H1 (cell line): ENCODE data around the gene RGS8. TPM values are rescaled to one million over a fixed set of nuclear protein-coding genes. Genes with fewer than 3 reads are reported as not detected.
A peak's percentile ranks its signal among the peaks of the same experiment; 100 is the strongest.

ENCODE experiments used
- CTCF ChIA-PET: fragments of 300-600 bp; sonication (Branson Sonifier 250); formaldehyde crosslinking; loops from one replicate; lab custom pipeline; 2021; ENCODE audit not compliant: partially characterized antibody; lab: Charles Lee
- POLR2A ChIA-PET: fragments of 300-600 bp; sonication (Branson Sonifier 250); formaldehyde crosslinking; loops from one replicate; lab custom pipeline; 2021; ENCODE audit warnings: inconsistent platforms; ENCODE audit not compliant: partially characterized antibody; lab: Charles Lee
- DNase-seq, 2 experiments: peaks; one replicate each; pipeline versions ENCODE4 v3.0.0 to v3.0.0-alpha.2; 2010 to 2022; ENCODE audit warnings: low spot score in 2 of 2, low read depth in 1 of 2, mixed read lengths in 1 of 2
- FAIRE-seq: peaks from 2 replicates; lab custom pipeline; 2011; peaks lifted over from hg19 to GRCh38; lab: Jason Lieb, UNC
- H2AFZ ChIP-seq: 2 replicates; pipeline ENCODE4 v1.8.1; 2012; ENCODE audit warnings: low read length, inconsistent platforms
- H2AK5ac ChIP-seq: 2 replicates; pipeline ENCODE4 v1.6.1; 2013; ENCODE audit warnings: low read depth, low read length
- H2BK120ac ChIP-seq: replicated peaks from 2 replicates; pipeline ENCODE3; 2013; ENCODE audit warnings: low read depth, low read length, inconsistent platforms
- H2BK12ac ChIP-seq: 2 replicates; pipeline ENCODE4 v1.6.1; 2013; ENCODE audit warnings: low read depth, low read length
- H2BK15ac ChIP-seq: 2 replicates; pipeline ENCODE4 v1.6.1; 2013; ENCODE audit warnings: low read length
- H2BK20ac ChIP-seq: 2 replicates; pipeline ENCODE4 v1.6.1; 2013; ENCODE audit warnings: low read length
- H2BK5ac ChIP-seq: 2 replicates; pipeline ENCODE4 v1.6.1; 2013; ENCODE audit warnings: low read depth, low read length
- H3K14ac ChIP-seq: 2 replicates; pipeline ENCODE4 v1.6.1; 2013; ENCODE audit warnings: inconsistent platforms; ENCODE audit not compliant: insufficient read length
- H3K18ac ChIP-seq: 2 replicates; pipeline ENCODE4 v1.6.1; 2013; ENCODE audit warnings: low read length; ENCODE audit errors: extremely low read depth
- H3K23ac ChIP-seq: 2 replicates; pipeline ENCODE4 v1.6.1; 2013; ENCODE audit warnings: inconsistent platforms; ENCODE audit not compliant: insufficient read length
- H3K23me2 ChIP-seq: 2 replicates; pipeline ENCODE4 v1.6.1; 2013; ENCODE audit warnings: low read depth, low read length
- H3K27ac ChIP-seq: 2 replicates; pipeline ENCODE4 v1.6.1; 2011; ENCODE audit warnings: low read depth, low read length, inconsistent platforms
- H3K27me3 ChIP-seq, 4 experiments: replicated peaks in 1 of 4; 1 replicate in 1 of 4; 2 replicates in 3 of 4; pipeline versions ENCODE4 v1.6.1 to v1.8.1; 2011 to 2013; ENCODE audit warnings: low read length in 3 of 4, mild to moderate bottlenecking in 3 of 4, inconsistent platforms in 2 of 4, mixed read lengths in 2 of 4, moderate library complexity in 1 of 4; ENCODE audit not compliant: control insufficient read depth in 3 of 4, insufficient read depth in 3 of 4; ENCODE audit errors: extremely low read depth in 1 of 4
- H3K36me3 ChIP-seq, 4 experiments: 2 replicates each; pipeline versions ENCODE4 v1.6.1 to v1.8.1; 2011 to 2013; ENCODE audit warnings: mild to moderate bottlenecking in 4 of 4, low read length in 3 of 4, moderate library complexity in 2 of 4, control low read depth in 1 of 4, inconsistent platforms in 1 of 4; ENCODE audit not compliant: insufficient read depth in 4 of 4, control insufficient read depth in 2 of 4
- H3K4ac ChIP-seq: replicated peaks from 2 replicates; pipeline ENCODE3; 2013; ENCODE audit warnings: low read length, low read depth, mixed read lengths, inconsistent platforms; ENCODE audit not compliant: insufficient read length
- H3K4me1 ChIP-seq, 4 experiments: replicated peaks in 1 of 4; 1 replicate in 1 of 4; 2 replicates in 3 of 4; pipeline versions ENCODE4 v1.6.1 to v1.8.1; 2011 to 2013; ENCODE audit warnings: low read length in 3 of 4, inconsistent platforms in 2 of 4, mixed read lengths in 1 of 4; ENCODE audit not compliant: insufficient read depth in 4 of 4, control insufficient read depth in 3 of 4
- H3K4me2 ChIP-seq, 2 experiments: 2 replicates each; pipeline versions ENCODE4 v1.6.1 to v1.8.1; 2011 to 2013; ENCODE audit warnings: low read depth in 2 of 2, low read length in 2 of 2, control low read depth in 1 of 2, inconsistent platforms in 1 of 2, mild to moderate bottlenecking in 1 of 2; ENCODE audit not compliant: insufficient read depth in 1 of 2
- H3K4me3 ChIP-seq, 4 experiments: fragments of 200-600, 300-600 bp in 1 of 4; sonication (generic), shearing (Covaris generic), sonication (Bioruptor Twin) in 1 of 4; 2 replicates each; pipeline versions ENCODE4 v1.5.1 to v1.8.1; 2011 to 2016; ENCODE audit warnings: low read length in 4 of 4, low read depth in 3 of 4, control low read depth in 2 of 4, inconsistent platforms in 2 of 4, mild to moderate bottlenecking in 2 of 4, mixed read lengths in 1 of 4, moderate library complexity in 1 of 4; ENCODE audit not compliant: insufficient read depth in 2 of 4; ENCODE audit errors: extremely low read depth in 1 of 4
- H3K56ac ChIP-seq: replicated peaks from 2 replicates; pipeline ENCODE3; 2013; ENCODE audit warnings: low read depth, mild to moderate bottlenecking, mixed read lengths, low read length, inconsistent platforms; ENCODE audit not compliant: insufficient read length
- H3K79me1 ChIP-seq: 2 replicates; pipeline ENCODE4 v1.6.1; 2013; ENCODE audit warnings: low read depth, low read length, control low read depth
- H3K79me2 ChIP-seq, 2 experiments: 2 replicates each; pipeline versions ENCODE4 v1.6.1 to v1.8.1; 2012 to 2013; ENCODE audit warnings: low read length in 2 of 2, mild to moderate bottlenecking in 2 of 2, inconsistent platforms in 1 of 2; ENCODE audit not compliant: insufficient read depth in 2 of 2, control insufficient read depth in 1 of 2
- H3K9ac ChIP-seq, 4 experiments: replicated peaks in 1 of 4; 1 replicate in 1 of 4; 2 replicates in 3 of 4; pipeline versions ENCODE4 v1.6.1 to v1.8.1; 2011 to 2013; ENCODE audit warnings: low read depth in 3 of 4, low read length in 3 of 4, control low read depth in 2 of 4, mild to moderate bottlenecking in 2 of 4, moderate library complexity in 2 of 4, inconsistent platforms in 1 of 4; ENCODE audit errors: extremely low read depth in 1 of 4
- H3K9me3 ChIP-seq, 2 experiments: 2 replicates each; pipeline versions ENCODE4 v1.6.1 to v1.8.1; 2012 to 2013; ENCODE audit warnings: mild to moderate bottlenecking in 2 of 2, moderate library complexity in 2 of 2, control low read depth in 1 of 2, inconsistent platforms in 1 of 2, low read depth in 1 of 2, low read length in 1 of 2, mixed read lengths in 1 of 2; ENCODE audit not compliant: insufficient read depth in 2 of 2
- H4K20me1 ChIP-seq, 2 experiments: replicated peaks in 1 of 2; 2 replicates each; pipeline versions ENCODE3 to v1.8.1; 2011 to 2013; ENCODE audit warnings: inconsistent platforms in 2 of 2, low read length in 2 of 2, mild to moderate bottlenecking in 1 of 2; ENCODE audit not compliant: insufficient read depth in 2 of 2, control insufficient read depth in 1 of 2
- H4K5ac ChIP-seq: 2 replicates; pipeline ENCODE4 v1.6.1; 2013; ENCODE audit warnings: low read length, low read depth, mixed read lengths, inconsistent platforms; ENCODE audit not compliant: insufficient read length
- H4K8ac ChIP-seq: 2 replicates; pipeline ENCODE4 v1.8.0; 2013; ENCODE audit warnings: mild to moderate bottlenecking, moderate library complexity, low read length, inconsistent platforms; ENCODE audit not compliant: insufficient read depth; ENCODE audit errors: extremely low read depth
- H4K91ac ChIP-seq: replicated peaks from 2 replicates; pipeline ENCODE3; 2013; ENCODE audit warnings: low read length, mixed read lengths, inconsistent platforms; ENCODE audit not compliant: insufficient read length
- CREB1 ChIP-seq: IDR thresholded peaks from 2 replicates; pipeline ENCODE4 v1.6.1; 2012; ENCODE audit warnings: inconsistent platforms
- KDM1A ChIP-seq: fragments of 200-600, 300-600 bp; sonication (generic); IDR thresholded peaks from 2 replicates; pipeline ENCODE4 v1.7.1; 2016; ENCODE audit warnings: mild to moderate bottlenecking, low read length, borderline replicate concordance
- NANOG ChIP-seq: IDR thresholded peaks from 2 replicates; pipeline ENCODE4 v1.6.1; 2011; ENCODE audit warnings: low read length, low read depth, mild to moderate bottlenecking, inconsistent platforms; ENCODE audit not compliant: insufficient read depth, poor library complexity, severe bottlenecking
- NRF1 ChIP-seq: IDR thresholded peaks from 2 replicates; pipeline ENCODE4 v1.6.1; 2011; ENCODE audit warnings: mild to moderate bottlenecking, low read depth, low read length, improper control_type of control experiment
- SP4 ChIP-seq: IDR thresholded peaks from 2 replicates; pipeline ENCODE4 v1.6.1; 2012; ENCODE audit warnings: low read length, inconsistent platforms
- TAF1 ChIP-seq: IDR thresholded peaks from 2 replicates; pipeline ENCODE4 v1.6.1; 2011; ENCODE audit warnings: mild to moderate bottlenecking, low read depth, low read length
- YY1 ChIP-seq: IDR thresholded peaks from 2 replicates; pipeline ENCODE4 v1.6.1; 2011; ENCODE audit warnings: low read depth, mild to moderate bottlenecking, low read length
- WGBS, 2 experiments: shearing (Covaris generic) in 1 of 2; methylation state at CpG; one replicate each; pipeline versions ENCODE4 v1.1.6 to v1.1.7; 2013 to 2015; ENCODE audit warnings: low lambda C conversion rate in 2 of 2, mixed read lengths in 2 of 2, inconsistent platforms in 1 of 2, low coverage in 1 of 2, missing lambda C conversion rate in 1 of 2; ENCODE audit not compliant: insufficient replicate concordance in 2 of 2, insufficient coverage in 1 of 2, insufficient read length in 1 of 2; ENCODE audit errors: extremely low coverage in 1 of 2, missing lambda C conversion rate in 1 of 2; 5-methylcytosine and 5-hydroxymethylcytosine counted together
- polyA plus RNA-seq, 7 experiments: library from polyadenylated mRNA; depleted of rRNA in 3 of 7; stranded (reverse) in 5 of 7; unstranded in 2 of 7; fragments of >200 nt in 5 of 7; fragments of 200-250 nt in 2 of 7; gene quantifications; 1 replicate in 5 of 7; 2 replicates in 1 of 7; 4 replicates in 1 of 7; pipeline versions ENCODE4 v1.2.1 to v1.2.3, GENCODE V29; 2011 to 2013; ENCODE audit warnings: missing spikeins in 2 of 7, mixed read lengths in 2 of 7
- total RNA-seq: library from RNA; stranded (reverse); fragmentation: NEBNext Ultra II Directional; extraction: Animal tissue kit (Norgen Biotek cat#: 25700); gene quantifications from 2 replicates; pipeline ENCODE4 v1.2.1, GENCODE V29; 2021
- TF ChIP-seq, protein P1 (sequence below): IDR thresholded peaks from 2 replicates; pipeline ENCODE4 v1.6.1; 2012; ENCODE audit warnings: inconsistent platforms

RGS8 gene
- total and polyA plus RNA-seq, 2 of the 8 experiments (the other 6 are each of a cell fraction or from before 2014, with no cell fraction given): 0.13 to 0.23 TPM

- Histone ChIP-seq H3K56ac (no peak overlapping the region), H3K36me3 (no peaks in the 10 kb centered on the region; a peak in 1 of 8 replicates), H3K23ac (no peak overlapping the region), H3K27ac (no peak overlapping the region), H2BK12ac (no peak overlapping the region), H3K23me2 (peaks cover 2% of the 10 kb centered on the region; the same call in 1 of the 2 replicates), H3K4me1 (peaks cover 0 to 12% (median 4%) of the 10 kb centered on the region in 4 experiments; a peak in 6 of 7 replicates), H3K4me2 (peak overlapping the region in 1 of 2 experiments; percentile 37; a peak in 1 of 4 replicates), H4K5ac (no peak overlapping the region), H2AK5ac (no peak overlapping the region), H3K9me3 (no peaks in the 10 kb centered on the region), H4K8ac (no peak overlapping the region), H2AFZ (peak overlapping the region; percentile 13; the same call in 1 of the 2 replicates), H2BK15ac (no peak overlapping the region), H3K14ac (no peak overlapping the region), H3K4me3 (no peak overlapping the region), H3K79me1 (no peaks in the 10 kb centered on the region), H2BK20ac (no peak overlapping the region), H2BK120ac (no peak overlapping the region), H3K4ac (no peak overlapping the region), H3K9ac (no peak overlapping the region), H3K27me3 (peaks cover 0 to 19% (median 8%) of the 10 kb centered on the region in 4 experiments; a peak in 4 of 7 replicates), H2BK5ac (no peak overlapping the region), H3K79me2 (no peaks in the 10 kb centered on the region), H4K20me1 (no peaks in the 10 kb centered on the region), H3K18ac (no peak overlapping the region), H4K91ac (no peak overlapping the region)
- no peak for TF ChIP-seq NRF1
- TF ChIP-seq YY1: no peak
- TF ChIP-seq KDM1A: no peak
- TF ChIP-seq SP4: no peak
- TF ChIP-seq CREB1: no peak
- TF ChIP-seq TAF1: no peak
- TF ChIP-seq, protein P1, sequence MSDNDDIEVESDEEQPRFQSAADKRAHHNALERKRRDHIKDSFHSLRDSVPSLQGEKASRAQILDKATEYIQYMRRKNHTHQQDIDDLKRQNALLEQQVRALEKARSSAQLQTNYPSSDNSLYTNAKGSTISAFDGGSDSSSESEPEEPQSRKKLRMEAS: no peak
- no peak for TF ChIP-seq NANOG
- 85% methylated on average over 4 of the region's 4 CpGs; no CpG with 5 or more reads in 1 of the 2 experiments for WGBS, 2 experiments
- no peak for FAIRE-seq
- POLR2A ChIA-PET: interaction anchor here (1.4 to 1.6 kb wide), 3 partner anchors 14 to 70 kb away, joined by 3 to 9 read pairs (median 6); no protein-coding TSS in a partner anchor
- DNase-seq: no peak
- CTCF ChIA-PET: interaction anchor here (0.9 to 2.2 kb wide), 9 partner anchors 9 to 99 kb away, joined by 3 to 8 read pairs (median 4); no protein-coding TSS in a partner anchor
These were observed 828 bp upstream of the RGS8 start for GRCh38 chr1:182685215-182685614.
